Measurements from ENCODE around the gene LASP1.

DNA sequence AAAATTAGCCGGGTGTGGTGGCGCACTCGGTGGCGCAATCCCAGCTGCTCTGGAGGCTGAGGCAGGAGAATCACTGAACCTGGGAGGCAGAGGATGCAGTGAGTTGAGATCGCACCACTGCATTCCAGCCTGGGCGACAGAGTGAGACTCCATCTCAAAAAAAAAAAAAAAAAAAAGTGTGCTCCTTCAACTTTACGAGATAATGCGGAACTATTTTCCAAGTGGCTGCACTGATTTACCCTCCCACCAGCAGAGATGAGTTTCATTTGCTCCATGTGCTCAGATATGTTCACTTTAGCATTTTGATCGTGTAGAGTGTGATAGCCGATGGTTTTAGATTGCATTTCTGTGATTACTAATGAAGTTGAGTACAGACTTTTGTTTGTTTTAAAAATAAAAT is 35.5 kb downstream of the LASP1 start:
- TF ChIP-seq CTCF (IDR thresholded peaks at IDR 0.05; ENCODE audit: low read length) (no peak), EZH2 (IDR thresholded peaks at IDR 0.05; ENCODE audit: borderline replicate concordance, low read length) (no peak)
